ENCODE measurements around the gene FZD7.

DNA sequence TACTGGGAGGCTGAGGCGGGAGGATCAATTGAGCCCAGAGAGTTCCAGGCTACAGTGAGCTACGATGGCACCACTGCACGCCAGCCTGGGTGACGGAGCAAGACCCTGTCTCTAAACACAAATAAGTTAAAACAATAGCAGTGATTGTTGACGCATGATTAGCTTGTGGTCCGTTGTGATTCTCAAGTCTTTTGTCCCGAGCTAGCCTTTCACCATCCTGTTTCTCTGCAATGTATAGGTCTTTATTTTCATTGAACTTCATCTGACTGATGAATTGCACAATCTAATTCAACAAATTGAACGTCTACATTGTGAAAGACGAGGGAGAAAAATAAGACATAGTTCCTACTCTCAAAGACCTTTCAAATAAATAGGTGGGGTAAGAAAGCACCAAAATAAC is 8.8 kb upstream of the FZD7 start:
- TF ChIP-seq, protein P1, sequence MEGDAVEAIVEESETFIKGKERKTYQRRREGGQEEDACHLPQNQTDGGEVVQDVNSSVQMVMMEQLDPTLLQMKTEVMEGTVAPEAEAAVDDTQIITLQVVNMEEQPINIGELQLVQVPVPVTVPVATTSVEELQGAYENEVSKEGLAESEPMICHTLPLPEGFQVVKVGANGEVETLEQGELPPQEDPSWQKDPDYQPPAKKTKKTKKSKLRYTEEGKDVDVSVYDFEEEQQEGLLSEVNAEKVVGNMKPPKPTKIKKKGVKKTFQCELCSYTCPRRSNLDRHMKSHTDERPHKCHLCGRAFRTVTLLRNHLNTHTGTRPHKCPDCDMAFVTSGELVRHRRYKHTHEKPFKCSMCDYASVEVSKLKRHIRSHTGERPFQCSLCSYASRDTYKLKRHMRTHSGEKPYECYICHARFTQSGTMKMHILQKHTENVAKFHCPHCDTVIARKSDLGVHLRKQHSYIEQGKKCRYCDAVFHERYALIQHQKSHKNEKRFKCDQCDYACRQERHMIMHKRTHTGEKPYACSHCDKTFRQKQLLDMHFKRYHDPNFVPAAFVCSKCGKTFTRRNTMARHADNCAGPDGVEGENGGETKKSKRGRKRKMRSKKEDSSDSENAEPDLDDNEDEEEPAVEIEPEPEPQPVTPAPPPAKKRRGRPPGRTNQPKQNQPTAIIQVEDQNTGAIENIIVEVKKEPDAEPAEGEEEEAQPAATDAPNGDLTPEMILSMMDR (conservative IDR thresholded peaks at IDR 0.05; ENCODE audit: low read depth, low read length): no peak
- TF ChIP-seq EZH2 (IDR thresholded peaks at IDR 0.05; ENCODE audit: low read length, unreplicated experiment): no peak
- no peak for TF ChIP-seq EZH2phosphoT487 (IDR thresholded peaks at IDR 0.05; ENCODE audit: borderline replicate concordance, low read length)

Measured in PC-3 (cell line).